Bronchial epithelial cell (primary cell): Measurements from ENCODE around the gene NMU. TPM values are rescaled to one million over a fixed set of nuclear protein-coding genes. Genes with fewer than 3 reads are reported as not detected.
"Not testable (repeated sequence)": the region's sequence is repeated elsewhere in the genome, so short reads cannot be mapped to it uniquely, and the experiment has no call there.

ENCODE experiments used
- DNase-seq: peaks from one replicate; pipeline ENCODE4 v3.0.0-alpha.2; 2010; ENCODE audit warnings: low read depth
- FAIRE-seq: peaks from 2 replicates; lab custom pipeline; 2011; peaks lifted over from hg19 to GRCh38; lab: Jason Lieb, UNC
- H3K27me3 ChIP-seq: 2 replicates; pipeline ENCODE4 v1.5.1; 2011; ENCODE audit warnings: low read length; ENCODE audit not compliant: control insufficient read depth, insufficient read depth
- H3K36me3 ChIP-seq: 2 replicates; pipeline ENCODE4 v1.5.1; 2011; ENCODE audit warnings: low read length; ENCODE audit not compliant: control insufficient read depth, insufficient read depth
- H3K4me3 ChIP-seq: 2 replicates; pipeline ENCODE4 v1.5.1; 2011; ENCODE audit warnings: mild to moderate bottlenecking, low read depth, low read length, control low read depth
- total RNA-seq: library from RNA; depleted of rRNA; stranded (reverse); fragments of >200 nt; gene quantifications from 2 replicates; pipeline ENCODE4 v1.2.1, GENCODE V29; 2014
- TF ChIP-seq, protein P1 (sequence below): IDR thresholded peaks from 2 replicates; pipeline ENCODE4 v1.5.1; 2011; ENCODE audit warnings: mild to moderate bottlenecking, moderate library complexity, low read length, control low read depth, inconsistent platforms; ENCODE audit not compliant: insufficient read depth, severe bottlenecking

NMU gene
- total RNA-seq, 1 donor from 2014 or later: 4.2 TPM

DNA sequence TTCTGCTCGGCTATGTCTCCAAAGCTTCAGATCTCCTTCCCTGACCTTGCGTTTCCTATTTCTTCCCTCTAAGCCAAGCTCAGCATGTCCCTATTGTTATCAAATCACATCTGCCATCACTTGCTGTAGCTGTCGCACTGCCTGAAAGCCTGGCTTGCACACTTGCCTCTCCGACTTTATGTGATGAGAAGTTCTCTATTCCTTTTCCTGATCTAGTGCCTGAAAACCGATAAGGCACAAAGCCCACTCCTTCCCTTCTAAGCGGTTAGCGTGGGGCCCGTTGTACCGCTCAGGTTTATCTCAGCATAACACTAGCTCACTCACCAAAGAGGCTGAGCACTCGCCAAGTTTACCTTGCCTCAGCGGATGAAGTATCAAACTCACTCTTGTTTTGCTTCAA is 816 bp downstream of the NMU start:
- TF ChIP-seq, protein P1, sequence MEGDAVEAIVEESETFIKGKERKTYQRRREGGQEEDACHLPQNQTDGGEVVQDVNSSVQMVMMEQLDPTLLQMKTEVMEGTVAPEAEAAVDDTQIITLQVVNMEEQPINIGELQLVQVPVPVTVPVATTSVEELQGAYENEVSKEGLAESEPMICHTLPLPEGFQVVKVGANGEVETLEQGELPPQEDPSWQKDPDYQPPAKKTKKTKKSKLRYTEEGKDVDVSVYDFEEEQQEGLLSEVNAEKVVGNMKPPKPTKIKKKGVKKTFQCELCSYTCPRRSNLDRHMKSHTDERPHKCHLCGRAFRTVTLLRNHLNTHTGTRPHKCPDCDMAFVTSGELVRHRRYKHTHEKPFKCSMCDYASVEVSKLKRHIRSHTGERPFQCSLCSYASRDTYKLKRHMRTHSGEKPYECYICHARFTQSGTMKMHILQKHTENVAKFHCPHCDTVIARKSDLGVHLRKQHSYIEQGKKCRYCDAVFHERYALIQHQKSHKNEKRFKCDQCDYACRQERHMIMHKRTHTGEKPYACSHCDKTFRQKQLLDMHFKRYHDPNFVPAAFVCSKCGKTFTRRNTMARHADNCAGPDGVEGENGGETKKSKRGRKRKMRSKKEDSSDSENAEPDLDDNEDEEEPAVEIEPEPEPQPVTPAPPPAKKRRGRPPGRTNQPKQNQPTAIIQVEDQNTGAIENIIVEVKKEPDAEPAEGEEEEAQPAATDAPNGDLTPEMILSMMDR: no peak
- peak; percentile 4 for DNase-seq
- H3K27me3 ChIP-seq: peaks cover 3% of the 10 kb centered on the region
- H3K36me3 ChIP-seq: no peaks in the 10 kb centered on the region
- peak overlapping the region; percentile 52 for H3K4me3 ChIP-seq
- FAIRE-seq: peak; percentile 47

DNA sequence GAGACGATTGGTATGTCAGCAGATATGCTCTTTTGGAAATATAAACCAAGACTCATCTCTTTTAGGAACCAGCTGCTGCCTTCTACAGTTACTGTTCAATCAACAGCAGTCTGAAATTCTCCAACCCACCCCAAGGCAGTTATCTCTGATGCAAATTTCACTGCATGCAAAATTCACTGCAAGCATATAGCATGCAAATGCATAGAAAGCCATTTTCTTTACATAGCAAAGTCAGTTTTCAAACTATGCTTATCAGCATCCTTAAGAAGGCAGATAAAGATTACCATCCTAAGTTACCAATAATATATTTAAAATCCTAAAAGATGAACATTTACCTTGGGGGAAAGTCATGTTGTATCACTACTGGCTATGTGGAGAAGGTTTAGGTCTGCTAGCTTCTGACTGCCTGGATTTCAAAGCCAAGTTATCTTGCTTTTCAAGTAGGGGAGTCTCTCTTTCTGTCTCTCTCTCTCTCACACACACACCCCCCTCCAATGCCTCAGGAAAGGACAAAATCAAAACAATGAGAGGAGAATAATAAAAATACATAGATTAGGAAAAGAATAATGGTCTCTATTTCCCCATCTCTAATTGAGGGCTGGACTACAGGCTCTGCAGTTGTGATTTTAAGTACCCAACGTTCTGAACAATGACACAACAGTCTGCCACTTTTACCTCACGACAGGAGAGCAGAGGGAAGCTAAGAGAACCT is 1.5 kb downstream of the NMU start:
- TF ChIP-seq, protein P1: no peak
- DNase-seq (no peak), FAIRE-seq (no peak)
- Histone ChIP-seq H3K27me3 (peaks cover 3% of the 10 kb centered on the region), H3K36me3 (no peaks in the 10 kb centered on the region), H3K4me3 (peak overlapping the region; percentile 8)

DNA sequence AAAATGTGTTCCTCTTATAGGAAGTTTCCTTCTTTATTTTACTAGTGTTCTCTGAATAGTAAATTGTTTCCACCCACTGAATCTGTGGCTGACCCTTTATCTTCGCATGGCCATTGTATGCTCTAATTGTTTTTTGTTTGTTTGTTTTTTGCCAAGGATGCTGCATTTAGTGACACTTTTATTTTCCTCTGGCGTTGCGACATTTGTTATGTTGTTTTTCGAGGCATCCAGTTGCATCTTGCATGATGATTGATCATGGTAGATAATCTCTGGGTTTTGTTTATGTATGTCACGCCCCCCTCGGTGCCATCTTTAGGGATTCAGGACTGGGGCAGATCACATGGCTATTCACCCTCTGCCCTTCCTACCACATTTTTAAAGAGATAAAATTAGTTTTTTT is 2.2 kb downstream of the NMU start:
- DNase-seq (no peak), FAIRE-seq (no peak)
- no peaks in the 10 kb centered on the region for H3K36me3 ChIP-seq
- H3K4me3 ChIP-seq: no peak overlapping the region
- TF ChIP-seq, protein P1: no peak
- H3K27me3 ChIP-seq: peaks cover 3% of the 10 kb centered on the region

DNA sequence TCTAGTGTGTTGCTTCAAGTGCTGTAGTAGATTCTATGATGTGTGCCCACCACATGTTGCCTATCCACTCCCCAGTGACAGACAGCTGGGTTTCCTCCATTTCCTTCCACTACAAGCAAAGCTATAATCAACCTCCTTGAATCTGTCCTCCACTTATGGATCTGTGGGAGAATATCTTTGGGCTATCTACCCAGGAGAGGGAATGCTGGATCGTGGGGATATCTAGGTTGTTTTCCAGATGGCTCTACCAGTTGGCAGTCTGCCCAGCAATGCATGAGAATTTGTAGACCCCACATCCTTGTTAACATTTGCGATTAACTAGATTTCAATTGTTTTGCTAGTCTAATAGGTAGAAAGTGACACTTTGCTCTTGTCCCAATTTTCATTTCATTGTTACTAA is 10.3 kb downstream of the NMU start:
- FAIRE-seq (no peak), DNase-seq (no peak)
- TF ChIP-seq, protein P1: no peak
- no peaks in the 10 kb centered on the region for H3K27me3 ChIP-seq
- no peak overlapping the region for H3K4me3 ChIP-seq
- H3K36me3 ChIP-seq: no peaks in the 10 kb centered on the region

DNA sequence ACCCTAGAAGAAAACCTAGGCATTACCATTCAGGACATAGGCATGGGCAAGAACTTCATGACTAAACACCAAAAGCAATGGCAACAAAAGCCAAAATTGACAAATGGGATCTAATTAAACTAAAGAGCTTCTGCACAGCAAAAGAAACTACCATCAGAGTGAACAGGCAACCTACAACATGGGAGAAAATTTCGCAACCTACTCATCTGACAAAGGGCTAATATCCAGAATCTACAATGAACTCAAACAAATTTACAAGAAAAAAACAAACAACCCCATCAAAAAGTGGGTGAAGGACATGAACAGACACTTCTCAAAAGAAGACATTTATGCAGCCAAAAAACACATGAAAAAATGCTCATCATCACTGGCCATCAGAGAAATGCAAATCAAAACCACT is 12.0 kb downstream of the NMU start:
- H3K27me3 ChIP-seq, H3K36me3 ChIP-seq, FAIRE-seq, DNase-seq, H3K4me3 ChIP-seq: not testable (repeated sequence)

DNA sequence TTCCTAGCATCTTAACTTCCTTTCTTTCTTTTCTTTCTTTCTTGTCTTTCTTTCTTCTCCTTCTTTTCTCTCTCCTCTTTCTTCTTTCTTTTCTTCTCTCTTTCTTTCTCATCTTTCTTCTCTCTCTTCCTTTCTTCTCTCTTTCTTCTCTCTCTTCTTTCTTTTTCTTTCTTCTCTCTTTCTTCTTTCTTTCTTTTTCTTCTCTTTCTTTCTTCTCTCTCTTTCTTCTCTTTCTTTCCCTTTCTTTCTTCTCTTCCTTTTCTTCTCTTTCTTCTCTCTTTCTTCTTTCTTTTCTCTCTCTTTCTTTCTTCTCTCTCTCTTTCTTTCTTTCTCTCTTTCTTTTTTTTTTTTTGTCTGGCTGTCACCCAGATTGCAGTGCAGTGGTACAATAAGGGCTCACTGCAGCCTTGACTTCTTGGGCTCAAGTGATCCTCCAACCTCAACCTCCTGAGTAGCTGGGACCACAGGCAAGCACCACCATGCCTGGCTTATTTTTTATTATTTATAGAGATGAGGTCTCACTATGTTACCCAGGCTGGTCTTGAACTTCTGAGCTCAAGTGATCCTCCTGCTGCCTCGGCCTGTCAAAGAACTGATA is 17.5 kb downstream of the NMU start:
- no peaks in the 10 kb centered on the region for H3K27me3 ChIP-seq
- H3K36me3 ChIP-seq: no peaks in the 10 kb centered on the region
- FAIRE-seq (no peak), DNase-seq (no peak)
- no peak overlapping the region for H3K4me3 ChIP-seq
- TF ChIP-seq, protein P1: no peak
